ENCODE results near the gene ZNF219.

ZNF219 gene

GRCh38 chr14:21092273-21093011, 6.0 kb downstream of the ZNF219 start:
- H3K9ac ChIP-seq (ENCODE audit: low read length), result peak overlapping the region; percentile 25

GRCh38 chr14:21091821-21092272, 6.6 kb downstream of the ZNF219 start:
- Histone ChIP-seq H3K36me3 (ENCODE audit: control insufficient read depth, insufficient read depth, low read length, severe bottlenecking) (peaks cover 39% of the 10 kb centered on the region), H3K27me3 (replicated peaks; ENCODE audit: control insufficient read depth, insufficient read depth, low read length) (no peaks in the 10 kb centered on the region), H3K9me3 (ENCODE audit: control insufficient read depth, low read length) (no peaks in the 10 kb centered on the region), H3K4me3 (ENCODE audit: low read length) (no peak overlapping the region), H3K9ac (ENCODE audit: low read length) (peak overlapping the region; percentile 25), H3K4me1 (ENCODE audit: control insufficient read depth, insufficient read depth, low read length) (peaks cover 18% of the 10 kb centered on the region)
- no peak for DNase-seq (ENCODE audit: low read depth)

More at GRCh38 chr14:21092273-21093011, 6.0 kb downstream of the ZNF219 start:
- Histone ChIP-seq H3K4me1 (ENCODE audit: control insufficient read depth, insufficient read depth, low read length) (peaks cover 17% of the 10 kb centered on the region), H3K36me3 (ENCODE audit: control insufficient read depth, insufficient read depth, low read length, severe bottlenecking) (peaks cover 34% of the 10 kb centered on the region), H3K27me3 (replicated peaks; ENCODE audit: control insufficient read depth, insufficient read depth, low read length) (no peaks in the 10 kb centered on the region), H3K4me3 (ENCODE audit: low read length) (no peak overlapping the region), H3K9me3 (ENCODE audit: control insufficient read depth, low read length) (no peaks in the 10 kb centered on the region)
- DNase-seq (ENCODE audit: low read depth), result peak; percentile 80

GRCh38 chr14:21090940-21091663, 7.4 kb downstream of the ZNF219 start:
- H3K27me3 ChIP-seq (replicated peaks; ENCODE audit: control insufficient read depth, insufficient read depth, low read length), result no peaks in the 10 kb centered on the region
- DNase-seq (ENCODE audit: low read depth), result no peak
- peaks cover 12% of the 10 kb centered on the region for H3K4me1 ChIP-seq (ENCODE audit: control insufficient read depth, insufficient read depth, low read length)
- H3K4me3 ChIP-seq (ENCODE audit: low read length), result no peak overlapping the region
- H3K9me3 ChIP-seq (ENCODE audit: control insufficient read depth, low read length), result no peaks in the 10 kb centered on the region
- no peak overlapping the region for H3K9ac ChIP-seq (ENCODE audit: low read length)
- peaks cover 46% of the 10 kb centered on the region for H3K36me3 ChIP-seq (ENCODE audit: control insufficient read depth, insufficient read depth, low read length, severe bottlenecking)

DNA sequence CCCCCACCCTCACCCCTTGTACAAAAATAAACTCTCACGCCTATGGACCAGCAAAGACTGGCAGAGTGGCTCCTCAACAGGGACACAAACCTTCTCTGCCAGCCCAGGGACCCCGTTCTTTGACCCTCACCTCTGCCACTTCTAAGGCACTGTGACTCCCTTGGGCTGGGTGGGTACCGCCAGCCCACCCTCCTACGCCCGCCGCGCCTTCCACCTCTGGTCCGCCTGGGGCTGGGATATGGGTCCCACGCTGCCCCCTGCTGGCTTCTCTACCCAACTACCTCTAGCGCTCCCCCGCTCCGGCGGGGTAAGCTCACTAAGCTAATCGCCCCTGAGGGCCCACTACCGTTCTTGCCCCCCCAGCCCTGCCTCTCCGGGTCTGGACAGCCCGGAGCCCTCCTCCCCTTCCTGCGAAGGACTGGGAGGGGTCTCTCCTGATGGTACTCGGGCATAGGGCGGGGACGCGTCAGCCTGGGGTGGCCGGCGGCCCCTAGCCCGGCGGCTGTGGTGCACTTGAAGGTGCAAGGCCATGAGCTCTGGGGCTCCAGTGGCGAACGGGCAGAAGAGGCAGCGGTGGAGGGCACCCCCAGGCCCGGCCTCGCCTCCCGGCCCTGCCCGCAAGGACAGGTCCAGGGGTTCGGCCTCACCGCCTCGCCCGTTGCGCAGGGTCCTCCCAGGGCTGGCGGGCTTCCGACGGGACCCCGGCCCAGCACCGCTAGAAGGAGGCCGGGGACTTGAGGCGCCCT, 8.1 kb downstream of the ZNF219 start:
- DNase-seq (ENCODE audit: low read depth), result peak; percentile 41
- no peak overlapping the region for H3K9ac ChIP-seq (ENCODE audit: low read length)
- no peaks in the 10 kb centered on the region for H3K9me3 ChIP-seq (ENCODE audit: control insufficient read depth, low read length)
- H3K4me3 ChIP-seq (ENCODE audit: low read length), result no peak overlapping the region
- H3K27me3 ChIP-seq (replicated peaks; ENCODE audit: control insufficient read depth, insufficient read depth, low read length), result no peaks in the 10 kb centered on the region
- peaks cover 54% of the 10 kb centered on the region for H3K36me3 ChIP-seq (ENCODE audit: control insufficient read depth, insufficient read depth, low read length, severe bottlenecking)
- H3K4me1 ChIP-seq (ENCODE audit: control insufficient read depth, insufficient read depth, low read length), result peaks cover 16% of the 10 kb centered on the region

DNA sequence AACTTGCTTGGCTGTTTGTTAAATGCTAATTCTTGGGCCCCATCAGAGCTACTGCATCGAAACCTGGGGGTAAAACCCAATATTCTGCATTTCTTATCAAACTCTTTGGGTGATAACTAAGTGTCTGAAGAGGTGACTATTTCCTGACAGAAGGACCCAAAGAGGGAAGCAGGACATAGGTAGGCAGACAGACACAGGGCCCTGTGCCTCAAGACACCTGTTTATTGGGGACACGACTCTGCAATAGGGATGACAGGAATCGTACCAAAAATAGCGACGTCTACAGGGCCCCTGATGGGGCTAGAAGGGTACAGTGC, 8.6 kb downstream of the ZNF219 start:
- Histone ChIP-seq H3K9ac (ENCODE audit: low read length) (no peak overlapping the region), H3K27me3 (replicated peaks; ENCODE audit: control insufficient read depth, insufficient read depth, low read length) (no peaks in the 10 kb centered on the region), H3K9me3 (ENCODE audit: control insufficient read depth, low read length) (no peaks in the 10 kb centered on the region), H3K36me3 (ENCODE audit: control insufficient read depth, insufficient read depth, low read length, severe bottlenecking) (peaks cover 57% of the 10 kb centered on the region), H3K4me3 (ENCODE audit: low read length) (no peak overlapping the region), H3K4me1 (ENCODE audit: control insufficient read depth, insufficient read depth, low read length) (peaks cover 21% of the 10 kb centered on the region)
- DNase-seq (ENCODE audit: low read depth), result no peak

DNA sequence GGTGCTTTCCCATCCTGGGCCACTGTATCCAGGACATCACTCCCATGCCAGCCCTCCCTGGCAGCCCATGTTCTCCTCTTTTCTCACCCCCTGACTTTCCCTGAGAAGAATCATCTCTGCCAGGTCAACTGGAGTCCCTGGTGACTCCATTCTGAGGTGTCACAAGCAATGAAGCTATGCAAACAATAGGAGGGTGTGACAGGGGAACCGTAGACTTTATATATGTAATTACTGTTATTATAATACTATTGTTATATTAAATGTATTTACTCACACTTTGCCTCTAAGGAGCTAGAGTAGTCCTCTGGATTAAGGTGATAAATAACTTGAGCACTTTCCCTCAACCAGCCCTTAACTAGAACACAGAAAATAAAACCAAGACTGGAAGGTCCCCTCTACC, 9.2 kb downstream of the ZNF219 start:
- H3K36me3 ChIP-seq (ENCODE audit: control insufficient read depth, insufficient read depth, low read length, severe bottlenecking), result peaks cover 63% of the 10 kb centered on the region
- DNase-seq (ENCODE audit: low read depth), result no peak
- H3K9me3 ChIP-seq (ENCODE audit: control insufficient read depth, low read length), result no peaks in the 10 kb centered on the region
- H3K9ac ChIP-seq (ENCODE audit: low read length), result no peak overlapping the region
- H3K4me1 ChIP-seq (ENCODE audit: control insufficient read depth, insufficient read depth, low read length), result peaks cover 27% of the 10 kb centered on the region
- no peak overlapping the region for H3K4me3 ChIP-seq (ENCODE audit: low read length)
- H3K27me3 ChIP-seq (replicated peaks; ENCODE audit: control insufficient read depth, insufficient read depth, low read length), result no peaks in the 10 kb centered on the region

- no peak overlapping the region for H3K9ac ChIP-seq (ENCODE audit: low read length)
- peaks cover 30% of the 10 kb centered on the region for H3K4me1 ChIP-seq (ENCODE audit: control insufficient read depth, insufficient read depth, low read length)
- H3K9me3 ChIP-seq (ENCODE audit: control insufficient read depth, low read length), result no peaks in the 10 kb centered on the region
- H3K27me3 ChIP-seq (replicated peaks; ENCODE audit: control insufficient read depth, insufficient read depth, low read length), result no peaks in the 10 kb centered on the region
- H3K36me3 ChIP-seq (ENCODE audit: control insufficient read depth, insufficient read depth, low read length, severe bottlenecking), result peaks cover 68% of the 10 kb centered on the region
- DNase-seq (ENCODE audit: low read depth), result no peak
- no peak overlapping the region for H3K4me3 ChIP-seq (ENCODE audit: low read length)
These were observed 9.8 kb downstream of the ZNF219 start for GRCh38 chr14:21088687-21089086.

DNA sequence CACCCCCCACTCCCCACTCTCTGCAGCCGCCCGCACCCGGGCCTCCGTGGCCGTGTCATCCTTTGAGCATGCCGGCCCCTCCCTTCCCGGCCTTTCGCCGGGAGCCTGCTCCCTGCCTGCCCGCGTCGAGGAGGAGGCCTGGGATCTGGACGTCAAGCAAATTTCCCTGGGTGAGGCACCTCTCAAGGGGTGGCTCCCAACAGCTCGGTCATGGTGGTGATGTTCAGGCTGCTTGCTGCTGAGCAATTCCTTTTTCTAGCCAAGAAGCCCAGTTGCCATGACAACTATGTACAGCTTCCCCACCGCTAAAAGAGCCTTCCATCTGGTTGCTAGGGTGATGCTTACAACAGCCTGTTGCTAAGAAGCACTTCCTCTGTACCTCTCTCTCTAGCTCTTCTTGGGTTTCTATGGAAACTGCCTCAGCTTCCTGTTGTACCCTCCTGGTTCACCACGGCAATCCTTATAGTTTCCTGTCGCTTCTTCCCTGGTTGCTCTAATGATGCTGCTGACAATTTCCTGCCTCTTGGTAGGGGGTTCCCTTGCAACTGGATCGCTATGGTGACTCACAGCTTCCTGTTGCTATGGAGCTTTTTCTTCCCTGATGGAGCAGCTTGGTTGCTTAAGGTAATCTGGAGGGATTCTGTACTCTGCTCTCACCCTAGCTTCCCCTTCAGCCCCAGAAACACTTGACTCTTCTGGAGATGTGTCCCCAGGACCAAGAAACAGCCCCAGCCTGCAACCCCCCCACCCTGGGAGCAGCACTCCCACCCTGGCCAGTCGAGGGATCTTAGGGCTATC, 11.0 kb downstream of the ZNF219 start:
- Histone ChIP-seq H3K4me1 (ENCODE audit: control insufficient read depth, insufficient read depth, low read length) (peaks cover 33% of the 10 kb centered on the region), H3K9me3 (ENCODE audit: control insufficient read depth, low read length) (no peaks in the 10 kb centered on the region), H3K9ac (ENCODE audit: low read length) (no peak overlapping the region), H3K4me3 (ENCODE audit: low read length) (no peak overlapping the region), H3K36me3 (ENCODE audit: control insufficient read depth, insufficient read depth, low read length, severe bottlenecking) (peaks cover 75% of the 10 kb centered on the region), H3K27me3 (replicated peaks; ENCODE audit: control insufficient read depth, insufficient read depth, low read length) (no peaks in the 10 kb centered on the region)
- peak; percentile 89 for DNase-seq (ENCODE audit: low read depth)

- Histone ChIP-seq H3K9ac (ENCODE audit: low read length) (no peak overlapping the region), H3K36me3 (ENCODE audit: control insufficient read depth, insufficient read depth, low read length, severe bottlenecking) (peaks cover 81% of the 10 kb centered on the region), H3K9me3 (ENCODE audit: control insufficient read depth, low read length) (no peaks in the 10 kb centered on the region), H3K27me3 (replicated peaks; ENCODE audit: control insufficient read depth, insufficient read depth, low read length) (no peaks in the 10 kb centered on the region), H3K4me1 (ENCODE audit: control insufficient read depth, insufficient read depth, low read length) (peaks cover 33% of the 10 kb centered on the region), H3K4me3 (ENCODE audit: low read length) (no peak overlapping the region)
- DNase-seq (ENCODE audit: low read depth), result no peak
These were observed 11.6 kb downstream of the ZNF219 start for GRCh38 chr14:21086908-21087293.

DNA sequence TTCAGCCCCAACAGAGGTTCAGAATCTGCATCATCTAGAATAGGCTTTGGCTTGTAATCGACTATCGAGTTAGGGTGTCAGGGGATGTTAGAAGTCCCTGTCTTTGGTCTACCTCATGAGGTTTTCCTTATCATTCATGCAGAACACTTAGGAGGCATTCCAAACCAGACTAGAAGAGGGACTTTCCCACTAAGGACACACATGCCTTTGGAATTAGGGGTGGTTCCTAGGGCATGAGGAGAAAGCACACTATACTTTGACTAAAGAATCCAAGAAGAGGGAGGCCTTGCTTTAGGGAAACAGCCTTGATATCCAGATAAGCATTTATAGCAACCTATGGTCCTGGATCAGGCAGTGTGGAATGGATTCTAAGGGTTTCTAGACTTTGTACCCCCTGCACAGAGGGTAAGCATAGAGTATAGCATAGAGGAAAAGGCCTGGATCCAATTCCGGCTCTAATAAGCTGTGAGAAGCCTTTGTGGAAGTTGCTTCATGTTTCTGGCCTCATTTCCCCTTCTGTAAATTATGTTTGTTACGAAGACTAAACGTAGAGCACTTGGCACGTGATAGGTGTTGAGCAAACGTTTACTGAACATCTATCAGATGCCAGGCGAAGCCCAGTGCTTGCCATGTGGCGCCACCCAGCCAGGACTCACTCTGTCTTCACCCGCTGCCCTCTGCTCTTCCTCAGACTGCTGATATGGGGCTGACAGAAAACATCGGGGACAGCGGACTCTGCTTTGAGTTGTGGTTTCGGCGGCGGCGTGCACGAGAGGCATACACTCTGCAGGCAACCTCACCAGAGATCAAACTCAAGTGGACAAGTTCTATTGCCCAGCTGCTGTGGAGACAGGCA, 13.2 kb downstream of the ZNF219 start:
- Histone ChIP-seq H3K4me3 (ENCODE audit: low read length) (no peak overlapping the region), H3K9ac (ENCODE audit: low read length) (peak overlapping the region; percentile 14), H3K9me3 (ENCODE audit: control insufficient read depth, low read length) (no peaks in the 10 kb centered on the region), H3K27me3 (replicated peaks; ENCODE audit: control insufficient read depth, insufficient read depth, low read length) (no peaks in the 10 kb centered on the region), H3K4me1 (ENCODE audit: control insufficient read depth, insufficient read depth, low read length) (peaks cover 33% of the 10 kb centered on the region), H3K36me3 (ENCODE audit: control insufficient read depth, insufficient read depth, low read length, severe bottlenecking) (peaks cover 83% of the 10 kb centered on the region)
- peak; percentile 87 for DNase-seq (ENCODE audit: low read depth)
